Glutamatergic neuron (in vitro differentiated cells): ENCODE results near the gene ROCK2. TPM values are rescaled to one million over a fixed set of nuclear protein-coding genes. Genes with fewer than 3 reads are reported as not detected.

Experiments used
- DNase-seq: peaks from one replicate; pipeline ENCODE4 v3.0.0; 2022
- H3K27ac Mint-ChIP-seq: one replicate; pipeline ENCODE4 v1.8.0; 2020; ENCODE audit warnings: mild to moderate bottlenecking, mixed read lengths, inconsistent platforms; ENCODE audit not compliant: unreplicated experiment
- H3K27me3 Mint-ChIP-seq: one replicate; pipeline ENCODE4 v1.8.0; 2020; ENCODE audit warnings: mild to moderate bottlenecking, moderate library complexity, mixed read lengths, inconsistent platforms; ENCODE audit not compliant: unreplicated experiment
- H3K36me3 Mint-ChIP-seq: one replicate; pipeline ENCODE4 v1.8.0; 2020; ENCODE audit warnings: mild to moderate bottlenecking, mixed read lengths, inconsistent platforms; ENCODE audit not compliant: unreplicated experiment
- H3K4me1 Mint-ChIP-seq: one replicate; pipeline ENCODE4 v1.8.0; 2020; ENCODE audit warnings: mild to moderate bottlenecking, low read depth, mixed read lengths, inconsistent platforms; ENCODE audit not compliant: unreplicated experiment
- H3K4me3 Mint-ChIP-seq: one replicate; pipeline ENCODE4 v1.8.0; 2020; ENCODE audit warnings: mild to moderate bottlenecking, mixed read lengths, inconsistent platforms; ENCODE audit not compliant: unreplicated experiment
- H3K9me3 Mint-ChIP-seq: one replicate; pipeline ENCODE4 v1.8.0; 2020; ENCODE audit warnings: mild to moderate bottlenecking, moderate library complexity, mixed read lengths, inconsistent platforms; ENCODE audit not compliant: unreplicated experiment
- total RNA-seq: library from RNA; stranded (reverse); fragmentation: NEBNext Ultra II Directional; extraction: Animal tissue kit (Norgen Biotek cat#: 25700); gene quantifications from one replicate; pipeline ENCODE4 v1.2.1, GENCODE V29; 2021; ENCODE audit not compliant: unreplicated experiment
- TF ChIP-seq, protein P1 (sequence below): fragments of 200-600 bp; sonication (generic); IDR thresholded peaks from one replicate; pipeline ENCODE4 v1.5.0; 2021; ENCODE audit not compliant: partially characterized antibody, unreplicated experiment

The ROCK2 gene
- total RNA-seq, 1 donor from 2014 or later: 34.6 TPM

DNA sequence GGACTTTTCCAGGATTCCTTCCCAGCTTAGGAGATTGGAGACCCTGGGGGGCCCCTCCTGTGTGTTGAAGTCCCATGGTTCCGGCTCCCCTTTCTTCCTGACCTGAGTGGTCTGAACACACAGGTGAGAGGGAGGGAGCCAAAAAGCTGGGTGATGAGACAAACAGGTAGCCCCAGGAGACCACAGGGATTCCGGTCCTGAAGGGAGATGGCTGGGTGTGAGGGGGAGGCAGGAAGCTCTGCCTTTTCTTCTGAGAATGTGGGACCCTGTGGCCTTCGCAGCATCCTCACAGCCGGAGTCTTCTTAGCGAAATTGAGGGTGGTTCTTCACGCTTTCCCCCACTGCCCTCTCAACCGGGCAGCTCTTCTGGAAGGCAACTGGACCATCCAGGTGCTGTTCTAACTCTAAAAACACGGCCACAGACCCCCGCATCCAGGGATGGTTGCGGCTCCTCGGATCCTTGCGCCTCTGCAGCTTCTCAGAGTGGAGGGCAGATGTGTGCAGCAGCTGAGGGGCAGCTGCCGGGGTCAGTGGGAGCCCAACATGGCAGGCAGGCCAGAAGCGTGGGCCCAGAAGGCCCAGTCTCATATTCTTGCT lies 184.8 kb downstream of the ROCK2 start:
- no peak for DNase-seq
- H3K4me1 Mint-ChIP-seq: peaks cover 25% of the 10 kb centered on the region
- H3K36me3 Mint-ChIP-seq: no peaks in the 10 kb centered on the region
- peak overlapping the region; percentile 31 for H3K4me3 Mint-ChIP-seq
- peaks cover 14% of the 10 kb centered on the region for H3K9me3 Mint-ChIP-seq
- H3K27me3 Mint-ChIP-seq: peaks cover 5% of the 10 kb centered on the region
- peak overlapping the region; percentile 56 for H3K27ac Mint-ChIP-seq
- TF ChIP-seq, protein P1, sequence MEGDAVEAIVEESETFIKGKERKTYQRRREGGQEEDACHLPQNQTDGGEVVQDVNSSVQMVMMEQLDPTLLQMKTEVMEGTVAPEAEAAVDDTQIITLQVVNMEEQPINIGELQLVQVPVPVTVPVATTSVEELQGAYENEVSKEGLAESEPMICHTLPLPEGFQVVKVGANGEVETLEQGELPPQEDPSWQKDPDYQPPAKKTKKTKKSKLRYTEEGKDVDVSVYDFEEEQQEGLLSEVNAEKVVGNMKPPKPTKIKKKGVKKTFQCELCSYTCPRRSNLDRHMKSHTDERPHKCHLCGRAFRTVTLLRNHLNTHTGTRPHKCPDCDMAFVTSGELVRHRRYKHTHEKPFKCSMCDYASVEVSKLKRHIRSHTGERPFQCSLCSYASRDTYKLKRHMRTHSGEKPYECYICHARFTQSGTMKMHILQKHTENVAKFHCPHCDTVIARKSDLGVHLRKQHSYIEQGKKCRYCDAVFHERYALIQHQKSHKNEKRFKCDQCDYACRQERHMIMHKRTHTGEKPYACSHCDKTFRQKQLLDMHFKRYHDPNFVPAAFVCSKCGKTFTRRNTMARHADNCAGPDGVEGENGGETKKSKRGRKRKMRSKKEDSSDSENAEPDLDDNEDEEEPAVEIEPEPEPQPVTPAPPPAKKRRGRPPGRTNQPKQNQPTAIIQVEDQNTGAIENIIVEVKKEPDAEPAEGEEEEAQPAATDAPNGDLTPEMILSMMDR: no peak

DNA sequence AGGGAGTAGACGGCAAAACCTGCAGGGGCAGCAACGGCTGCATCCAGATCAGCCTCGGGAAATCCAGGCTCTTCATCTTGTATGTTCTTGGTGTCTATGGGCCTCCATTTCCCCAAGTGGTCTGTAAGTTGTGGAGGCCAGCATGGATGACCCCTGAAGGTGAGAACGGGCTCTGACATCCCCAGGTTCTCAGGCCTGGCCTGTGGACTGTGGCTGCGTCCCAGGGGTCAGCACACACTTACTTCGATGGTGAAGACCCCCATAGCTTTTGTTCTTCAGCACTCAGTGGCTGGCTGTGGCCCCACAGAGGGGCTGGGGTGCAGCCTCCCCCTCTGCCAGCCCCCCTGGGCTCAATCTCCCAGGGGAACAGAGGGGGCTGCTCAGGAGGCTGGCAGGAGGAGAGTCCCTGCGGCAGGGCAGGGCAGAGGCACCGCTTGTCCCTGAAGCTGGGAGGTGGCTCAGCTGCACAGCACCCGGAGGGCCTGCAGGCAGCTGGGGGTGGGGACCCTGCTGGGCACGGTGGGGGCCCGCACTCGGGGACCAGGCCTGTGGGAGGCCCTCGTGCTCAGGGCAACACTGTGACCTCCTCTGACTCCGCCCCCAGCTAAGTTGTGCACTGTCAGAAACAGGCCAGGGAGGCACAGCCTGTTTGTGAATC lies 185.4 kb downstream of the ROCK2 start:
- H3K27me3 Mint-ChIP-seq: peaks cover 4% of the 10 kb centered on the region
- H3K4me3 Mint-ChIP-seq: no peak overlapping the region
- peaks cover 14% of the 10 kb centered on the region for H3K9me3 Mint-ChIP-seq
- H3K36me3 Mint-ChIP-seq: no peaks in the 10 kb centered on the region
- TF ChIP-seq, protein P1: no peak
- no peak overlapping the region for H3K27ac Mint-ChIP-seq
- H3K4me1 Mint-ChIP-seq: peaks cover 25% of the 10 kb centered on the region
- peak; percentile 37 for DNase-seq

DNA sequence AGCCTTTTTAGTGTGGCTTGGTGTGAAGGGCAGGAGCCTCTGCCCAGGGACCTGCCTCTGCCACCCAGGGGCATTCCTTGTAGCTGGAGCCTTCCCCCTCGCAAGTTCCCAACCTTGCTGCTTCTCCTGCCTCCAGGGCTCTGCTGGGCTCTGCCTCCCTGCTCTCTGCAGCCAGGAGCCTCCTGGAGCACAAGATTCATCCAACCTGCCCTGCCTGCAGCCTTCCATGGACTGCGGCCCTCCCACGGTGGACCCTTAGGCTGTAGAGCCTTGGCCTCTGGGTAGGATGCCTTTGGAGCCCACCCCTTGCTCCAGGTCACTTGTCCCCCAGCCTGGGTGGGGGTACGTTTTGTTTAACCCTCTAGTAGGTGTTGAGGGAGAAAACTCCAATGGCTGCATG lies 186.7 kb downstream of the ROCK2 start:
- DNase-seq: no peak
- Mint-ChIP-seq H3K4me3 (no peak overlapping the region), H3K27me3 (peaks cover 2% of the 10 kb centered on the region), H3K36me3 (no peaks in the 10 kb centered on the region), H3K4me1 (peaks cover 19% of the 10 kb centered on the region), H3K9me3 (peaks cover 12% of the 10 kb centered on the region), H3K27ac (no peak overlapping the region)
- TF ChIP-seq, protein P1: no peak

DNA sequence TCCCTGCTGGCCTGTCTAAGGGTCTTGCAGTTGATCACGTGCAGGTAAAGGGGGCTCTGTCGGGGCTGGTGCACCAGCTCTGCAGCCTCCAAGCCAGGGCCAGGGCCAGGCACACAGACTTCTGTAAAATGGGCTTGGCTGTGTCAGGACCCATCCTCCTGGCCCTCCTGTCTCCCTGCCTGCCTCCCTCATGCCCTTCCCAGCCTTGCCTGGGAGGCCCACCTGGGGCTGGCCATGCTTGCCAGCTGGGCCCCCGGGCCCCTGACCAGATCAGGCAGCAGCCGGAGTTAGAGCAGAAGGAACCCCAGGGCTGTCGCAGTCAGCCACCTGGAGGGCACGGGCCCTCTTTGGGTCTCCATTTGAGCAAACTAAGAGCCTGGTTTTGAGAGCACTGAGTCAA lies 187.1 kb downstream of the ROCK2 start:
- no peaks in the 10 kb centered on the region for H3K36me3 Mint-ChIP-seq
- H3K27me3 Mint-ChIP-seq: peaks cover 2% of the 10 kb centered on the region
- peaks cover 12% of the 10 kb centered on the region for H3K9me3 Mint-ChIP-seq
- no peak overlapping the region for H3K4me3 Mint-ChIP-seq
- H3K4me1 Mint-ChIP-seq: peaks cover 19% of the 10 kb centered on the region
- H3K27ac Mint-ChIP-seq: no peak overlapping the region
- DNase-seq: no peak
- TF ChIP-seq, protein P1: no peak

DNA sequence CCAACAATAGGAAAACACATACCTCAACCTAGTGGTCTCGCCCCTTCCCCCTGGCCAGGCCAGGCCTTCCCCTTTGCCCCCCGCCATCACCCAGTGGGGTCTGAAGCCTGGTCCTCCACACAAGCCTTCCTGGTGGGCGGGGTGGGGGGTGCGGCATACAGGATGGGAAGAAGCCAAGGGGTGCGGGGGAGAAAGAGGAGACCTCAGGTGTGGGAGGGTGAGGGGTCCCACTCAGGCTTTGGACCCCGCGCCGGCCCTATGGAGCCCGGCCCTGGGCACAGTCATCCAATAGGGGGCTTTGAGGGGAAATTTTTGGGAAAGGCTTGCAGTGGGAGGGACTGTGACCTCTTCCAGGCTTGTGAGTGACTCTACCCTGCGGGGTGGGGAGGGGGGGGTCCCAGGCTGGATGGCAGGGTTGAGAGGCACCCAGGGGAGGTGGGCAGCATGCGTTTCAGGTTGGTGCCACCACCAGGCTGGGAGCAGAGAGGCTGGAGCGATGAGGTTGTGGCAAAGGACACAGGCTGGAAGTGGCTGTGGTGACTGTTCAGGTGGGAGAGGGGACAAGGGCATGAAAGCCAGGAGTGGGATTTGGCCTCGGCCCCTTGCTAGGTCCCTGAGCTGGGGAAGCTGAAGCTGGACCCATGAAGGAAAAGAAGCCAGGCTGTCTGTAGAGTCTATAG lies 187.9 kb downstream of the ROCK2 start:
- H3K9me3 Mint-ChIP-seq: peaks cover 9% of the 10 kb centered on the region
- no peaks in the 10 kb centered on the region for H3K36me3 Mint-ChIP-seq
- peaks cover 2% of the 10 kb centered on the region for H3K27me3 Mint-ChIP-seq
- H3K27ac Mint-ChIP-seq: peak overlapping the region; percentile 21
- H3K4me3 Mint-ChIP-seq: no peak overlapping the region
- no peak for DNase-seq
- TF ChIP-seq, protein P1: no peak
- H3K4me1 Mint-ChIP-seq: peaks cover 19% of the 10 kb centered on the region
